Heart left ventricle (tissue), 16 donors: ENCODE results near the gene DLGAP1. TPM values are rescaled to one million over a fixed set of nuclear protein-coding genes. Genes with fewer than 3 reads are reported as not detected.

Experiments used
- ATAC-seq, 4 donors: fragments of 200-7000 bp; cut with Tn5 transposase; one replicate each; pipeline ENCODE4 v1.9.1; 2020 to 2022; ENCODE audit warnings: moderate library complexity in 4 of 4, mild to moderate bottlenecking in 3 of 4, moderate number of reproducible peaks in 1 of 4
- DNase-seq, 5 donors: peaks; one replicate each; pipeline ENCODE4 v3.0.0-alpha.2; 2020
- H3K27ac ChIP-seq, 12 donors: fragments of 200-600 bp; sonication (generic) in 4 of 12; one replicate each; pipeline versions ENCODE4 v1.5.0 to v1.8.0; 2016 to 2022; ENCODE audit warnings: mild to moderate bottlenecking in 2 of 12
- H3K27me3 ChIP-seq, 9 donors: fragments of 200-600 bp; sonication (generic) in 2 of 9; one replicate each; pipeline versions ENCODE4 v1.5.1 to v1.8.0; 2016 to 2022; ENCODE audit warnings: mild to moderate bottlenecking in 3 of 9
- H3K36me3 ChIP-seq, 9 donors: fragments of 200-600 bp; sonication (generic) in 2 of 9; one replicate each; pipeline versions ENCODE4 v1.5.0 to v1.8.0; 2018 to 2022; ENCODE audit warnings: mild to moderate bottlenecking in 2 of 9
- H3K4me1 ChIP-seq, 12 donors: fragments of 200-600 bp; sonication (generic) in 4 of 12; one replicate each; pipeline versions ENCODE4 v1.5.0 to v1.8.0; 2016 to 2022; ENCODE audit warnings: mild to moderate bottlenecking in 3 of 12
- H3K4me3 ChIP-seq, 12 donors: fragments of 200-600 bp; sonication (generic) in 4 of 12; one replicate each; pipeline versions ENCODE4 v1.5.0 to v1.8.0; 2017 to 2022; ENCODE audit warnings: mild to moderate bottlenecking in 9 of 12, moderate library complexity in 4 of 12
- H3K9me3 ChIP-seq, 12 donors: fragments of 200-600 bp; sonication (generic) in 4 of 12; one replicate each; pipeline versions ENCODE4 v1.5.0 to v1.8.0; 2016 to 2022; ENCODE audit warnings: mild to moderate bottlenecking in 1 of 12
- POLR2A ChIP-seq, 2 donors: fragments of 450-650 bp; IDR thresholded peaks; one replicate each; pipeline ENCODE4 v1.6.1; 2017; ENCODE audit warnings: antibody characterized with exemption in 2 of 2, mild to moderate bottlenecking in 2 of 2, moderate library complexity in 2 of 2
- WGBS, 4 donors: extraction: QIAGEN DNeasy Blood & Tissue Kit in 2 of 4; methylation state at CpG; one replicate each; pipeline versions ENCODE4 v1.1.5 to v1.1.7; 2013 to 2018; 5-methylcytosine and 5-hydroxymethylcytosine counted together
- intact Hi-C, 10 donors: fragments of 100-400 bp; cut with DNase I; formaldehyde crosslinking; loops; one replicate each; pipeline versions ENCODE4 v1.11.1 to v1.14.2; 2022
- polyA plus RNA-seq, 2 donors: library from polyadenylated mRNA; stranded (reverse); fragments of 200-250 nt; gene quantifications; one replicate each; pipeline ENCODE4 v1.2.3, GENCODE V29; 2013
- total RNA-seq, 9 donors: library from RNA; depleted of rRNA in 2 of 9; stranded (reverse); fragments of >200 nt in 2 of 9; fragmentation: NEBNext Ultra II Directional in 3 of 9; extraction: Animal tissue kit (Norgen Biotek cat#: 25700) in 3 of 9; gene quantifications; one replicate each; pipeline versions ENCODE4 v1.1.0 to v1.2.4, GENCODE V29; 2016 to 2023
- TF ChIP-seq, protein P1 (sequence below), 12 donors: fragments of 200-600 bp; sonication (generic) in 4 of 12; IDR thresholded peaks; one replicate each; pipeline versions ENCODE4 v1.5.0 to v1.8.0; 2018 to 2022; ENCODE audit warnings: antibody characterized with exemption in 12 of 12, mild to moderate bottlenecking in 5 of 12
- donor health status: ischemic (EF 13 %, LVEDD 7.1; RV severe dilation, severe dysfunction).
- donor health status: healthy with polysubstance abuse.
- donor health status: DM: no; HTN: yes; CAD: no.
- donor health status: DM: no; HTN: no; CAD: no.
- donor health status: ischemic (EF 25% LVEDD 6.9; RV normal size, moderate dysfunction).
- donor health status: ischemic (EF 25% LVEDD 5.7; RV mildly dilated, moderate dysfunction).
- donor health status: healthy.
- donor health status: DM: yes; HTN: yes; CAD: no.
- donor health status: ischemic (EF 35%, LVEDD 5.7; RV mildly dilated, moderate dysfunction).
- donor health status: nonischemic (EF 11% LVEDD 7.7; RV severe dilation, severe dysfunction).
- donor health status: DM: yes; HTN: yes; CAD: no.
- donor health status: PGD.
- donor health status: ischemic (EF 29% LVEDD 5.4; RV normal size, mild dysfunction).
- donor health status: nonischemic (EF 23%, LVEDD 6.1; RV moderate dilation, normal function).

DLGAP1 gene
- total and polyA plus RNA-seq, 11 donors, result 0.10 to 5.5 (median 0.40) TPM; not detected in 1

DNA sequence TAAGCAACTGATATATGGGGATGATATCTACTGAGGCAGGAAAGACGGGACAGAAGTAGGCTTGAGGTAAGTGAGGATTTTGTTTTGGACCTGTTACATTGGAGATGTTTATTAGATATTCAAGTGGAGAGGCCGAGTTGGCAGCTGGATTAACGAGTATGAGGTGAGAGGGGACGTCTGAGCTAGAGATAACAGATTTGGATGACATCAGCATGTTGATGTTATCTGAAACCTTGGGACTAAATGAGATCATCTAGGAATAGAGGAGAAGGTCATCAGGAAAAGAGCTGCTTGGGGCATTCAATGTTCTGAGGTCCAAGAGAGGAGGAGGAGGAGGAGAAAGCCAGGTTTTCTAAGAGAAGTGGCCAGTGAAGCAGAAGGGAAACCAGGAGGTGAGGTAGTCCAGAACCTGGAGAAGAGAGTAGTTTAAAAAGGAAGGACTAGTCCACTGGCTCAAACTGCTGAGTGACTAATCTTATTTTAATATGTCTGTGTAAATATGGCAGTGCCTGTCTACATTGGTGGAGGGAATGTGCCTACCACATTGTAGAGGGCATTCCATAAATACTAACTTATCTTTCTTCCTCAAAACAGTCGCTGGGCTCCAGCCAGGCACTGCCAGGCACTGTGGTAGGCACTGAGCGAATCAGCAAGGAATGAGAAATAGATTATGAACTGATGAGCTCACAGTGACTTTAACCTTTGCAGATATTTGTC lies 488.3 kb downstream of the DLGAP1 start:
- peak; percentile 92 to 97 (median 96) for ATAC-seq
- intact Hi-C loops, result loop anchor here in 3 of 10 donors (5.0 to 10.0 kb wide), 3 partner anchors 44 to 92 kb away; no protein-coding TSS in a partner anchor
- WGBS, 4 donors, result 31 to 36% (median 33%) methylated on average over 6 of the region's 6 CpGs

DNA sequence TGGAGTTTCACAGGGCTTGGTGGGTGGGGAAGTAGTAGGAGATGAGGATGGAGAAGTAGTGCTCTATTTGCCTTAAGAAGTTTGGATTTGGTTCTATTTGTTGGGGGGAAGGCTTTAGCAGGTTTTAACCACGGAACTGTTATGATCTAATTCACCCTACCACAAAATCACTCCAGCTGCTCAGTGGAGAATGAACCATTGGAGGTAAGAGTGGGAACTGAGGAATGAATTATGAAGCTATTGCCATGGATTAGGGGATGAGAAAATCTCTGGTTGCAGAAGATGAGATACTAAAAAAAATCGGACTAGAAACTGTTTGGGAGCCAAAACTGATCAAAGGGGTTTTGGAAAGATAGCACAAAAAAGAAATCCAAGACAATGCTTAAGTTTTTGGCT lies 488.9 kb downstream of the DLGAP1 start:
- ATAC-seq (no peak), DNase-seq (no peak)
- H3K27ac ChIP-seq, result peak overlapping the region in 6 of 12 donors; percentile 60 to 85 (median 77)
- intact Hi-C loops, result loop anchor here in 3 of 10 donors (5.0 to 10.0 kb wide), 3 partner anchors 44 to 91 kb away; no protein-coding TSS in a partner anchor
- H3K36me3 ChIP-seq, result no peaks in the 10 kb centered on the region
- no peaks in the 10 kb centered on the region for H3K27me3 ChIP-seq
- peaks cover 0 to 15% (median 3%) of the 10 kb centered on the region in 12 donors for H3K4me1 ChIP-seq
- H3K4me3 ChIP-seq, result no peak overlapping the region
- TF ChIP-seq, protein P1, sequence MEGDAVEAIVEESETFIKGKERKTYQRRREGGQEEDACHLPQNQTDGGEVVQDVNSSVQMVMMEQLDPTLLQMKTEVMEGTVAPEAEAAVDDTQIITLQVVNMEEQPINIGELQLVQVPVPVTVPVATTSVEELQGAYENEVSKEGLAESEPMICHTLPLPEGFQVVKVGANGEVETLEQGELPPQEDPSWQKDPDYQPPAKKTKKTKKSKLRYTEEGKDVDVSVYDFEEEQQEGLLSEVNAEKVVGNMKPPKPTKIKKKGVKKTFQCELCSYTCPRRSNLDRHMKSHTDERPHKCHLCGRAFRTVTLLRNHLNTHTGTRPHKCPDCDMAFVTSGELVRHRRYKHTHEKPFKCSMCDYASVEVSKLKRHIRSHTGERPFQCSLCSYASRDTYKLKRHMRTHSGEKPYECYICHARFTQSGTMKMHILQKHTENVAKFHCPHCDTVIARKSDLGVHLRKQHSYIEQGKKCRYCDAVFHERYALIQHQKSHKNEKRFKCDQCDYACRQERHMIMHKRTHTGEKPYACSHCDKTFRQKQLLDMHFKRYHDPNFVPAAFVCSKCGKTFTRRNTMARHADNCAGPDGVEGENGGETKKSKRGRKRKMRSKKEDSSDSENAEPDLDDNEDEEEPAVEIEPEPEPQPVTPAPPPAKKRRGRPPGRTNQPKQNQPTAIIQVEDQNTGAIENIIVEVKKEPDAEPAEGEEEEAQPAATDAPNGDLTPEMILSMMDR (IDR thresholded peaks at IDR 0.05), result no peak
- no peak for TF ChIP-seq POLR2A (IDR thresholded peaks at IDR 0.05)
- WGBS, 4 donors, result 81 to 92% (median 83%) methylated on average over 2 of the region's 2 CpGs
- no peaks in the 10 kb centered on the region for H3K9me3 ChIP-seq

More for the DNA sequence above, 488.3 kb downstream of the DLGAP1 start:
- TF ChIP-seq POLR2A (IDR thresholded peaks at IDR 0.05), result no peak
- TF ChIP-seq, protein P1 (IDR thresholded peaks at IDR 0.05), result peak in 1 of 12 donors; percentile 13
- H3K9me3 ChIP-seq, result no peaks in the 10 kb centered on the region
- H3K27ac ChIP-seq, result peak overlapping the region in 10 of 12 donors; percentile 4 to 85 (median 64)
- DNase-seq, result peak in 4 of 5 donors; percentile 51 to 58 (median 54)
- no peaks in the 10 kb centered on the region for H3K27me3 ChIP-seq
- H3K4me1 ChIP-seq, result peaks cover 0 to 15% (median 3%) of the 10 kb centered on the region in 12 donors
- H3K4me3 ChIP-seq, result no peak overlapping the region
- no peaks in the 10 kb centered on the region for H3K36me3 ChIP-seq

DNA sequence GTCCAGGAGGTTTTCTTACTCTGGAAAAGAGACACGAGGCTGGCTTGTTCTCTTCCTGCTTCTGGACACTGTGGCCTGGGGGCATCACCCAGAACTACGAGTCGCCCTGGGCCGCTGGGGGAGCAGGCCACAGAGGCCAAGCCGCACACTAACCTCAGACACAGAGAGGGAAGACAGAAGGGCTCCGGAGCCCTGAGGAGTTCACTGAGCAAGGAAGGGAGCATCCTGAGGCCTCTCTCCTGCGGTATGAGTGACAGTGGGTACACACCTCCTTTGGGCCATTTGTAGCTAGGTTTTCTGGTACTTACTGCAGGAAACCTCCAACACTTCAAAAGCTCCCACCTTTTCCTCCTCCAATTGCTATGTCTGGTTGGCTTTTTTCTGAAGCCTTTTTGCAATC lies 494.1 kb downstream of the DLGAP1 start:
- Histone ChIP-seq H3K9me3 (peaks cover 0 to 1% (median 0%) of the 10 kb centered on the region in 12 donors), H3K27ac (no peak overlapping the region), H3K4me3 (no peak overlapping the region), H3K27me3 (no peaks in the 10 kb centered on the region), H3K4me1 (peaks cover 0 to 4% (median 0%) of the 10 kb centered on the region in 12 donors), H3K36me3 (no peaks in the 10 kb centered on the region)
- no peak for ATAC-seq
- WGBS, 4 donors, result 90 to 93% (median 93%) methylated on average over 7 of the region's 7 CpGs
- intact Hi-C loops, result loop anchor here in 1 of 10 donors (10.0 kb wide), 1 partner anchor 86 kb away; no protein-coding TSS in a partner anchor
- no peak for DNase-seq
- TF ChIP-seq, protein P1 (IDR thresholded peaks at IDR 0.05), result no peak
- TF ChIP-seq POLR2A (IDR thresholded peaks at IDR 0.05), result no peak

DNA sequence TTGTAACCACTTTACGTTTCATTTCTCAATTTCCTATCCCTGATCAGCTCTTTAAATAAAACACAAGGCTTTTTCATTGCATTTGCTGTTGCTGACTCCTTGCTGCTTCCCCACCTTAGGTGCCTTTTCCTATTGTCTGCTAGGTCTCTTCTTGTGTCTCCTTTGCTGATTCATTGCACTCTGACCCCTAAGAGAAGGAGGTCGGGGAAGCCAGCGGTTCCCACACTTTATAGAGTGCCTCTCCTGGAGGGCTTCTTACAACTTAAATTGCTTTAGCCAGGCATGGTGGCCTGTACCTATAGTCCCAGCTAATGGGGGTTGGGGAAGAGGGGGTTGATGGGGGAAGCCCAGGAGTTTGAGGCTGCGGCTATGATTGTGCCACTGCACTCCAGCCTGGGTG lies 495.0 kb downstream of the DLGAP1 start:
- TF ChIP-seq, protein P1 (IDR thresholded peaks at IDR 0.05), result no peak
- TF ChIP-seq POLR2A (IDR thresholded peaks at IDR 0.05), result no peak
- Histone ChIP-seq H3K27me3 (no peaks in the 10 kb centered on the region), H3K9me3 (peaks cover 0 to 4% (median 0%) of the 10 kb centered on the region in 12 donors), H3K4me1 (peaks cover 0 to 4% (median 0%) of the 10 kb centered on the region in 12 donors), H3K27ac (no peak overlapping the region), H3K4me3 (no peak overlapping the region), H3K36me3 (no peaks in the 10 kb centered on the region)
- 73 to 79% (median 76%) methylated on average over 4 of the region's 4 CpGs for WGBS, 4 donors
- DNase-seq (no peak), ATAC-seq (no peak)
- intact Hi-C loops, result loop anchor here in 1 of 10 donors (10.0 kb wide), 1 partner anchor 85 kb away; no protein-coding TSS in a partner anchor
